Left ventricle myocardium inferior (tissue), 1 donor: ENCODE data around the gene LRFN5. TPM values are rescaled to one million over a fixed set of nuclear protein-coding genes. Genes with fewer than 3 reads are reported as not detected.
"Not testable (repeated sequence)": the region's sequence is repeated elsewhere in the genome, so short reads cannot be mapped to it uniquely, and the experiment has no call there.

ENCODE experiments used
- DNase-seq: peaks from one replicate; pipeline ENCODE4 v3.0.0-alpha.2; 2020
- H3K27ac ChIP-seq: fragments of 200-600 bp; replicated peaks from 2 replicates; pipeline ENCODE4 v1.8.0; 2021
- H3K27me3 ChIP-seq: fragments of 200-600 bp; 2 replicates; pipeline ENCODE4 v1.8.0; 2021; ENCODE audit warnings: low read depth
- H3K36me3 ChIP-seq: fragments of 200-600 bp; 2 replicates; pipeline ENCODE4 v1.8.0; 2021
- H3K4me1 ChIP-seq: fragments of 200-600 bp; 2 replicates; pipeline ENCODE4 v1.8.0; 2021
- H3K4me3 ChIP-seq: fragments of 200-600 bp; 2 replicates; pipeline ENCODE4 v1.8.0; 2021; ENCODE audit warnings: mild to moderate bottlenecking, moderate library complexity
- H3K9me3 ChIP-seq: fragments of 200-600 bp; replicated peaks from 2 replicates; pipeline ENCODE4 v1.8.0; 2021
- intact Hi-C: fragments of 100-400 bp; cut with micrococcal nuclease; formaldehyde crosslinking; loops from one replicate; pipeline ENCODE4 v1.11.0; 2022
- long read RNA-seq: library from polyadenylated mRNA; unstranded; transcript quantifications from one replicate; pipeline ENCODE4 v2.0.0, GENCODE V29; 2021
- total RNA-seq: library from RNA; stranded (reverse); fragmentation: NEBNext Ultra II Directional; extraction: Animal tissue kit (Norgen Biotek cat#: 25700); gene quantifications from one replicate; pipeline ENCODE4 v1.2.1, GENCODE V29; 2021
- TF ChIP-seq, protein P1 (sequence below): fragments of 200-600 bp; IDR thresholded peaks from 2 replicates; pipeline ENCODE4 v1.8.0; 2021; ENCODE audit warnings: antibody characterized with exemption, mild to moderate bottlenecking, borderline replicate concordance
- donor health status: DM: no; HTN: yes; CAD: no; lungs with severe emphysema.

Gene LRFN5
- total RNA-seq, result 0.30 TPM
- long read RNA-seq, result 0 reads

DNA sequence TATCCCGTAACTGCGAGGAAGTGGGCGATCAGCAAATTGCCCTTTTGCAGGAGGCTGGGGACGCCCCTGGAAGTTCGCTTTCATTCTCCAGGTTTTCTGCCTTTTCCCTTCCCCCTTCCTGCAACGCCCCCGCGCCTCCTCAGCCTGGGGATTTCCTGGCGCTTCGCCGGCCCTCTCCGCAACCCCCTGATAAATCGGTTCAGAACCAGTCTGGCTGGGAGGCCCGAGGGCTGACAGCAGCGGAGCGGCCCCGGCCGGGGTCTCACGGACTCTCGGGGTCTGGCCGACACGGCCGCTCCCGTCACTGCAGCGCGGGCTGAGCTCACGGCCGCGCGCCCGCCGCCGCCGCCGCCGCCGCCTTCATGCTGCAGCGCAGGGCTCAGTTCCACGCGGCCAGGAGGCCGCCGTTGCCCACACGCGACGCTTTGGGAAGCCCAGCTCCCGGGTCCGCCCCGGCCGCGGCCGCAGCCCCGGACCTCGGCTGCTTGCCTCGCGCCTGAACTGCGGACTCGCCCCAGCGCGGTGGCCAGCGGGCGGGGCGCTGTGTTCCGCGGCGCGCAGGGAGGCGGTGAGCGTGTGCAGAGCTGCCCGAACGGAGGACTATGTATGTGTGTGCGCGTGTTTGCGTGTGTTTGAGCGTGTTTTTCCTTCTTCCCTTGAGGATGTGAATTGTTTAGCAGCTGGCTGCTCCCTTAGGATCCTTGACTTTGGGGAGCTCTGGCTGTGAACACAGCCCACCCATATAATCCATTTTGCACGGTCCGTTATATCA is at the start of gene LRFN5:
TSS of gene LRFN5 (plus strand) at position 345 of the 772 bp plus-strand sequence.
- peak; percentile 43 for DNase-seq
- intact Hi-C loops, result no loop called here
- peaks cover 96% of the 10 kb centered on the region for H3K27me3 ChIP-seq
- TF ChIP-seq, protein P1, sequence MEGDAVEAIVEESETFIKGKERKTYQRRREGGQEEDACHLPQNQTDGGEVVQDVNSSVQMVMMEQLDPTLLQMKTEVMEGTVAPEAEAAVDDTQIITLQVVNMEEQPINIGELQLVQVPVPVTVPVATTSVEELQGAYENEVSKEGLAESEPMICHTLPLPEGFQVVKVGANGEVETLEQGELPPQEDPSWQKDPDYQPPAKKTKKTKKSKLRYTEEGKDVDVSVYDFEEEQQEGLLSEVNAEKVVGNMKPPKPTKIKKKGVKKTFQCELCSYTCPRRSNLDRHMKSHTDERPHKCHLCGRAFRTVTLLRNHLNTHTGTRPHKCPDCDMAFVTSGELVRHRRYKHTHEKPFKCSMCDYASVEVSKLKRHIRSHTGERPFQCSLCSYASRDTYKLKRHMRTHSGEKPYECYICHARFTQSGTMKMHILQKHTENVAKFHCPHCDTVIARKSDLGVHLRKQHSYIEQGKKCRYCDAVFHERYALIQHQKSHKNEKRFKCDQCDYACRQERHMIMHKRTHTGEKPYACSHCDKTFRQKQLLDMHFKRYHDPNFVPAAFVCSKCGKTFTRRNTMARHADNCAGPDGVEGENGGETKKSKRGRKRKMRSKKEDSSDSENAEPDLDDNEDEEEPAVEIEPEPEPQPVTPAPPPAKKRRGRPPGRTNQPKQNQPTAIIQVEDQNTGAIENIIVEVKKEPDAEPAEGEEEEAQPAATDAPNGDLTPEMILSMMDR, result no peak
- peak within 1 kb of the TSS; percentile 70 for H3K4me3 ChIP-seq
- H3K4me1 ChIP-seq, result peaks cover 43% of the 10 kb centered on the region
- no peaks in the 10 kb centered on the region for H3K36me3 ChIP-seq
- H3K9me3 ChIP-seq, result no peaks in the 10 kb centered on the region
- H3K27ac ChIP-seq, result peak within 1 kb of the TSS; percentile 81

DNA sequence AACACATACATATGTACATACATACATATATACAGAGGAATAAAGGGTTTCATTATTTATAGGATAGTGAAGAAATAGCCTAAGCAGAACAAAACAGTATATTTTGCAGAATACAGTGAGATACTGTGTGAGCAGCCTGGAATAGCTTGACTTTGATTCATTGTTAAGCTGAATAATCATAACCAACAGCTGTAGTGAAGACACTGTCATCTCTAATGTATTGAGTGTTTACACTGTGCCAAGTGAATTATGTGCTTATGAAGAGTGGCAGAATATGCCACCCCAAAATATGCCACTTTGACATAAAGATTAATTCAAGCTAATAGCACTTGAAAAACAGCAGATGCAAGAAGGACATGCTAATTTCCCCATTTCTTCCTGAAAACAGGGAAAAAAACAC is 48.2 kb upstream of the LRFN5 start:
- no peaks in the 10 kb centered on the region for H3K27me3 ChIP-seq
- H3K4me3 ChIP-seq, result no peak overlapping the region
- H3K4me1 ChIP-seq, result no peaks in the 10 kb centered on the region
- DNase-seq, result no peak
- no peaks in the 10 kb centered on the region for H3K9me3 ChIP-seq
- intact Hi-C loops, result no loop called here
- no peak overlapping the region for H3K27ac ChIP-seq
- H3K36me3 ChIP-seq, result no peaks in the 10 kb centered on the region
- TF ChIP-seq, protein P1, result no peak

DNA sequence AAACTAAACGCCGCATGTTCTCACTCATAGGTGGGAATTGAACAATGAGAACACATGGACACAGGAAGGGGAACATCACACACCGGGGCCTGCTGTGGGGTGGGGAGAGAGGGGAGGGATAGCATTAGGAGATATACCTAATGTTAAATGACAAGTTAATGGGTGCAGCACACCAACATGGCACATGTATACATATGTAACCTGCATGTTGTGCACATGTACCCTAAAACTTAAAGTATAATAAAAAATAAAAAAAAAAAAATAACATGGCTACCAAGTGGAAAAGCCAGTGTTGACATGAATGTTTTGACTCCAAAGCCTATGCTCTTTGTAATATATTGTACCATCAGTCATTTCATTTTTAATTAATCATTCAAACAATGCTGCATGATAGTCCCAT is 39.8 kb upstream of the LRFN5 start:
- H3K4me1 ChIP-seq, intact Hi-C loops, H3K9me3 ChIP-seq, DNase-seq, H3K4me3 ChIP-seq, H3K27ac ChIP-seq, H3K27me3 ChIP-seq, H3K36me3 ChIP-seq: not testable (repeated sequence)

DNA sequence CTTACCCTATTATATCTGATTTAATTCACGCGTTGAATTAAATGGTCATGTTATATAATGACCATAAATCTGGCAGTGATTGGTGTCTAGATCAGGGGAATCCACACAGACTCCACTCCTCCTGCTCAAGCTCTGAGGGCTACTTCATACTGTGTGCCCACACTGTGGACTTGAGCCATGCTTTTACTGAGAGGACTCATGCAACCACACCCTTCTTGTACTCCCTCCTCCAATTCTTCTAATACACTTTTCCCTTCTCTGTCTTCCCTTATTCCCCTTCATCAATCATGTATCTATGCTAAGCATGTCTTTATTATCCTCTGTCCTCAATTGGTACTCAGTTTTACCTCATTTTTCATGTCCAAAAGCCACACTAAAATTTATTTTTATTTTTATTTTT is 37.7 kb upstream of the LRFN5 start:
- Histone ChIP-seq H3K4me1 (no peaks in the 10 kb centered on the region), H3K27ac (no peak overlapping the region), H3K4me3 (no peak overlapping the region), H3K9me3 (no peaks in the 10 kb centered on the region), H3K27me3 (no peaks in the 10 kb centered on the region), H3K36me3 (no peaks in the 10 kb centered on the region)
- TF ChIP-seq, protein P1, result no peak
- intact Hi-C loops, result no loop called here
- DNase-seq, result no peak

DNA sequence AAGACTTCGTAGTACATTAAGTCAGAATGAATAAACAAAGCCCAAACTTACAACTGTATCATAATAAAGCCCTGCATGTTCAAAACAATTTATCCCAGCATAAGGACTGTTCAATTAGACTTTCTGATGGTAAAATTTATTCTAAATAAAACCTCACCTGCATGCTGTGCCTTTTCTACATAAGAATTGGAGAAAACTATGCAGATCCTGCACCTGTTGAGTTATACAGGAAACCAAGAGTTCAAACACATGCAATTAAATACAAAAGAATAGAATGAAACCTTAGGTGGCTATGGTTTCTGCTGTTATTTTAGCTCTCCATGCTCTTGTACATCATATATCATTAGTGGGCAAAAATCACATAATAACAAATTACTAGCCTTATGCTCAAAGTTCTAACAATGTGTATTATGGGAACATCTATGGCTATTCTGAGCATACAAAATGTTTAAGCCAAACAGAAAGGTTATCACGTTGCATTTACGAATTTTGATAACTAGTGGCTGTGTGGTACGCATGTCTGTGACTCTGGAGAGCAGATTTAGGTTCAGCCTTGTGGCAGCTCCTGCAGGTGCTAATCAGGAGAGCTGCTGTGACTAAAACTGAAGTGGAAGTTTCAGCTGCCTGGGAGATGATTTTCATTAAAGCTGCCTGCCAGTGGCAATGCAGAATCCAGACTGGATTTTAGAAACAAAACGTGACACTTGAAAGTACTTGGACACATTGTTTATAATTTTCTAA is 36.1 kb upstream of the LRFN5 start:
- intact Hi-C loops, result no loop called here
- TF ChIP-seq, protein P1, result no peak
- no peak for DNase-seq
- Histone ChIP-seq H3K4me1 (no peaks in the 10 kb centered on the region), H3K27ac (no peak overlapping the region), H3K4me3 (no peak overlapping the region), H3K9me3 (no peaks in the 10 kb centered on the region), H3K36me3 (no peaks in the 10 kb centered on the region), H3K27me3 (no peaks in the 10 kb centered on the region)

DNA sequence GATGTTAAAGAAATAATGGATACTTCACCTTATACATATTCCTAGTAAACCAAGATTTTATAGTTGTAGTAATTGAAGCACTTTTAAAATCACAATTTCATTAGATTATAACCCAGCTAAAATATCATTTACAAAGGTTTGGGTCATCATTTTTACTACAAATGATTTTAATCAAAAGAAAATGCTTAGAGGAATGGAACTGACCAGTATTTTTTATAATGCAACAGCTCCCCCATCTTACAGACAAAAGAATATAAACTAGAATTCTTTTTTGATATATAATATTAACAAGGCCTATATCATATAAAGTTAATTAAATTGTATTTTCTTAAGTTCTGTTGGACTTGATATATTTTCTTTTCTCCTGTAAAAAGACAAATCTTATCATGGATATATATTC is 20.4 kb upstream of the LRFN5 start:
- H3K27me3 ChIP-seq, result no peaks in the 10 kb centered on the region

More for the DNA sequence above, 20.4 kb upstream of the LRFN5 start:
- intact Hi-C loops, result no loop called here
- TF ChIP-seq, protein P1, result no peak
- DNase-seq, result no peak
- no peak overlapping the region for H3K4me3 ChIP-seq
- no peak overlapping the region for H3K27ac ChIP-seq
- no peaks in the 10 kb centered on the region for H3K36me3 ChIP-seq
- H3K4me1 ChIP-seq, result no peaks in the 10 kb centered on the region
- no peaks in the 10 kb centered on the region for H3K9me3 ChIP-seq
